CD4-positive, alpha-beta memory T cell (primary cell): ENCODE data around the gene PEPD. TPM values are rescaled to one million over a fixed set of nuclear protein-coding genes. Genes with fewer than 3 reads are reported as not detected.

Experiments used
- CTCF ChIA-PET: fragments of 350-600 bp; sonication (Branson Sonifier 250); formaldehyde crosslinking; loops from one replicate; lab custom pipeline; 2021; ENCODE audit warnings: inconsistent platforms; ENCODE audit not compliant: partially characterized antibody; lab: Charles Lee
- POLR2A ChIA-PET: fragments of 350-600 bp; sonication (Branson Sonifier 250); formaldehyde crosslinking; loops from one replicate; lab custom pipeline; 2021; ENCODE audit not compliant: partially characterized antibody; lab: Charles Lee
- DNase-seq, 5 donors: peaks; one replicate each; pipeline versions ENCODE4 v3.0.0 to v3.0.0-alpha.2; 2020 to 2022; ENCODE audit warnings: mixed read lengths in 1 of 5
- H3K27ac ChIP-seq: one replicate; pipeline ENCODE4 v1.7.0; 2013; ENCODE audit warnings: low read depth, low read length
- H3K27me3 ChIP-seq: 2 replicates; pipeline ENCODE4 v1.7.0; 2013; ENCODE audit warnings: mild to moderate bottlenecking, low read length, moderate library complexity; ENCODE audit not compliant: insufficient read depth
- H3K36me3 ChIP-seq: 2 replicates; pipeline ENCODE4 v1.7.0; 2013; ENCODE audit warnings: mild to moderate bottlenecking, low read length, moderate library complexity; ENCODE audit not compliant: insufficient read depth
- H3K4me1 ChIP-seq: 2 replicates; pipeline ENCODE4 v1.7.0; 2013; ENCODE audit warnings: mild to moderate bottlenecking, low read length, moderate library complexity; ENCODE audit not compliant: insufficient read depth
- H3K4me3 ChIP-seq, 2 donors: one replicate each; pipeline ENCODE4 v1.7.0; 2013; ENCODE audit warnings: low read length in 2 of 2, mild to moderate bottlenecking in 1 of 2
- H3K9me3 ChIP-seq, 2 donors: one replicate each; pipeline ENCODE4 v1.7.0; 2013; ENCODE audit warnings: low read length in 2 of 2, control low read depth in 1 of 2; ENCODE audit not compliant: control insufficient read depth in 1 of 2
- H3K27ac Mint-ChIP-seq, 7 donors: one replicate each; pipeline ENCODE4 v1.8.0; 2020 to 2021; ENCODE audit warnings: mixed read lengths in 7 of 7, mild to moderate bottlenecking in 6 of 7, inconsistent platforms in 3 of 7, moderate library complexity in 3 of 7
- H3K27me3 Mint-ChIP-seq, 2 donors: one replicate each; pipeline ENCODE4 v1.8.0; 2020 to 2021; ENCODE audit warnings: mixed read lengths in 2 of 2
- H3K36me3 Mint-ChIP-seq, 2 donors: one replicate each; pipeline ENCODE4 v1.8.0; 2020 to 2021; ENCODE audit warnings: mixed read lengths in 2 of 2, inconsistent platforms in 1 of 2, mild to moderate bottlenecking in 1 of 2
- H3K4me1 Mint-ChIP-seq, 4 donors: one replicate each; pipeline ENCODE4 v1.8.0; 2020 to 2021; ENCODE audit warnings: mixed read lengths in 4 of 4, mild to moderate bottlenecking in 1 of 4
- H3K4me3 Mint-ChIP-seq, 8 donors: one replicate each; pipeline ENCODE4 v1.8.0; 2020 to 2021; ENCODE audit warnings: mixed read lengths in 8 of 8, mild to moderate bottlenecking in 7 of 8, moderate library complexity in 6 of 8, inconsistent platforms in 3 of 8
- H3K9me3 Mint-ChIP-seq, 8 donors: one replicate each; pipeline ENCODE4 v1.8.0; 2020 to 2021; ENCODE audit warnings: mixed read lengths in 8 of 8, mild to moderate bottlenecking in 5 of 8, inconsistent platforms in 3 of 8, moderate library complexity in 1 of 8
- intact Hi-C: fragments of 100-400 bp; cut with micrococcal nuclease; formaldehyde crosslinking; loops from one replicate; pipeline ENCODE4 v1.15.1; 2023
- polyA plus RNA-seq, 2 donors: library from polyadenylated mRNA; unstranded; fragments of 300-500 nt; fragmentation: Illumina TruSeq; gene quantifications; one replicate each; pipeline ENCODE4 v1.2.3, GENCODE V29; 2021
- total RNA-seq, 2 experiments: library from RNA; stranded (reverse); gene quantifications; one replicate each; pipeline ENCODE4 v1.2.3, GENCODE V29; 2021

The PEPD gene
- total and polyA plus RNA-seq, 4 experiments from 2014 or later = 27.6 to 213 (median 77.8) TPM

DNA sequence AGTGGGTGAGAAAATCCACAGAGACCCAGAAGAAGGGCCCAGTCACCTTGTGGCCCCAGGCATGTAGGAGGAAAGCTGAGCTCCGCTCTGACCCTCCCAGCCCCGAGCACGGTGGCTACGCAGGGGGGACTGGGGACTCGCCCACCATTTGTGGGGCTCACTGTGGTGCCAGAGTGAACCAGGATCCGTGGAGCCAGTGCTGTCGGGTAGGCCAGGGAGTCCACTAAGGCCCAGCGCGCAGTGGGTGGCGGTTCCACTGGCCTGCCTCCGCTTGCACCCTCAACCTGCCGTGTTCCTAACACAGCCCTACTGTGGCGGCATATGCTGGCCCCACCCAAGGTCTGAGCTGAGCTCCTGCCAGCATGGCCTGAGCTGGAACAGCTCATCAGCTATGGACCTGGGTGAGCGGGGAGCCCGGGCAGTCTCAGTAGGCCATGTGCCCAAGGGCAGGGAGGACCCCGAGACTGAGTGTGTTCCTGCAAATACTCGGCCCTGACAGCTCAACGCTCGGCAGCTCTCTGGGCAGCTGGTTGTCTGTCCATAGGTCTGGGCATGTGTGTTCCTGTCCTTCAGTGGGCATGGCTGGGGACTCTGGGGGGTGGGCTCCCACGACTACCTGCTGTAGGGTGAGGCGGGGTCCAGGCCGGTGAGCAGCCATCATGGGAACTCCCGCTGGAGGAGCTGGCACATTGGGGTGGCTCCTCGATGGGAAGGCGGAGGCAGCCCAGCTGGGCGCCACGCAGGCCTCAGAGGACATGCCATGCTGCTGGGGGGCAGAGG, 111.5 kb downstream of the PEPD start:
- no peaks in the 10 kb centered on the region for H3K9me3 ChIP-seq
- Mint-ChIP-seq H3K4me1 (peaks cover 0 to 6% (median 0%) of the 10 kb centered on the region in 4 donors), H3K36me3 (peaks cover 0 to 7% of the 10 kb centered on the region in 2 donors), H3K4me3 (no peak overlapping the region), H3K9me3 (no peaks in the 10 kb centered on the region), H3K27me3 (no peaks in the 10 kb centered on the region), H3K27ac (no peak overlapping the region)
- H3K4me3 ChIP-seq = no peak overlapping the region
- no peaks in the 10 kb centered on the region for H3K27me3 ChIP-seq
- intact Hi-C loops = loop anchor here (5.0 kb wide), 1 partner anchor 283 kb away; no protein-coding TSS in a partner anchor
- H3K27ac ChIP-seq = no peak overlapping the region
- no peaks in the 10 kb centered on the region for H3K4me1 ChIP-seq
- no peak for DNase-seq
- H3K36me3 ChIP-seq = no peaks in the 10 kb centered on the region
- ChIA-PET CTCF (interaction anchor here (0.6 to 7.8 kb wide), 3 partner anchors 20 to 267 kb away, joined by 3 to 125 read pairs (median 5); no protein-coding TSS in a partner anchor), POLR2A (interaction anchor here (0.9 kb wide), 1 partner anchor 37 kb away, joined by 4 read pairs; the partner anchor contains the start of gene CEBPG)

DNA sequence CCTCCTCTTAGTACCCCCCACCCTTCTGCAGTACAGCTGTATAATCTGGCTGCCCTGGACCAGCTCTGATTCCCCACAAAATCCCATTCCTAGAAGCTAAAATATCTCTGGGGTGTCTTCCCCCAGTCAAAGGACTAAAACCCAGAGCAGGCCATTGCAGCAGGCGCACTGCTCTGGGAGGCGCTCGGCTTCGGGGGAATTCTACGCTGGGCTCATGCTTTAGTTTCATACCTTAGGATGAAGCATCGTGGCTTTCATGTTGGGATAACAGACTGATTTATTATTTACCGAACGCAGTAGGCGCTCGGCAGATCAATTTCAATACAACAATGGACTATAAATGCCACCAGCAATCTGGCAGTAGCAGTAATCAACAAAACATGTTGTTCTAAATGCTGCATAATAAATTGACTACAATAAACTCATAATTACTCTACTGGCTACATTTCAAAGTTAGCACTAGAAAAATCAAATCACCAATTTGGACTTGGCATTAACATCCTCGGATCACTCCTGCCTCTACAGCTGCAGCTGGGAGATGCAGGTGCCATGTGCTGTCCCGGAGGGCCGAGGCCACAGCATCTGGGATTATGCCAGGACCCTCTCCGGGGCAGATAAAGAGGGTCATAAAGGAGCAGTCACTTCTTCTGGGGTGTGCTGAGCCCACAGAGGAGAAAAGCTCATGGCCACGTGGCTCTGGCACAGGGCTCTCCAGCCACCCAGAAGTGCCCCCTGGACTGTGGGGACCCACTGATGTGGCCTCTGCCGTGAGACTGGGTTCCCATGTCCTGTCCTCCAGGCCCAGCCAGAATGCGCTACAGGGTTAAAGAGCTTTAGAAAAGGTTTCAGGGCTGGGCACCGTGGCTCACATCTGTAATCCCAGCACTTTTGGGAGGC, 112.8 kb downstream of the PEPD start:
- Histone ChIP-seq H3K27me3 (no peaks in the 10 kb centered on the region), H3K27ac (no peak overlapping the region), H3K36me3 (no peaks in the 10 kb centered on the region), H3K4me1 (no peaks in the 10 kb centered on the region), H3K9me3 (no peaks in the 10 kb centered on the region), H3K4me3 (no peak overlapping the region)
- no peaks in the 10 kb centered on the region for H3K9me3 Mint-ChIP-seq
- peaks cover 0 to 7% of the 10 kb centered on the region in 2 donors for H3K36me3 Mint-ChIP-seq
- DNase-seq = no peak
- H3K4me1 Mint-ChIP-seq = peaks cover 0 to 6% (median 0%) of the 10 kb centered on the region in 4 donors
- ChIA-PET POLR2A (no interaction called here), CTCF (interaction anchor here (0.7 to 7.8 kb wide), 6 partner anchors 8 to 264 kb away, joined by 3 to 125 read pairs (median 4); no protein-coding TSS in a partner anchor)
- H3K27ac Mint-ChIP-seq = no peak overlapping the region
- intact Hi-C loops = loop anchor here (5.0 kb wide), 1 partner anchor 281 kb away; no protein-coding TSS in a partner anchor
- no peaks in the 10 kb centered on the region for H3K27me3 Mint-ChIP-seq
- H3K4me3 Mint-ChIP-seq = no peak overlapping the region

DNA sequence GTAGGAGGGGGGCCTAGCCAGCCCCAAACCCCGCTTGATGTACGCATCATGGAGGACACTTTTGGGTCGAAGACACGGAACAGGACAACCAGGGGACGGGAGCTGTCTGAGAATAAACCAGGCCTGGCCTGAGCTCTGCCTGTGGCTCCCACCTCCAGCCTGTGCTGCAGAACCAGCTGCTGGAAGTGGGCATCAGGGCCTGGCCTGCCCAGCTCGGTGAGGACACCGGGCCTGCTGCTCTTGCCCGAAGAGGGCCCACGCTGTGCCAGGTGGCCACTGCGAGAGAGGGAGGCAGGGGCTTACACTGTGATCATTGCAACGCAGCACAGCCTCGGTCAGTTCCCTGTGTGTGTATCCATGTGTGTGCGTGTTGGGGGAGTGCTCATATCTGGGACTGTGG, 113.5 kb downstream of the PEPD start:
- intact Hi-C loops = loop anchor here (5.0 kb wide), 1 partner anchor 281 kb away; no protein-coding TSS in a partner anchor
- DNase-seq = no peak
- Histone ChIP-seq H3K27ac (no peak overlapping the region), H3K4me3 (no peak overlapping the region), H3K9me3 (no peaks in the 10 kb centered on the region), H3K36me3 (no peaks in the 10 kb centered on the region), H3K27me3 (no peaks in the 10 kb centered on the region), H3K4me1 (no peaks in the 10 kb centered on the region)
- H3K36me3 Mint-ChIP-seq = peaks cover 0 to 7% of the 10 kb centered on the region in 2 donors
- ChIA-PET CTCF (interaction anchor here (0.7 to 7.8 kb wide), 4 partner anchors 8 to 171 kb away, joined by 3 to 125 read pairs (median 7); no protein-coding TSS in a partner anchor), POLR2A (no interaction called here)
- H3K4me1 Mint-ChIP-seq = peaks cover 0 to 6% (median 0%) of the 10 kb centered on the region in 4 donors
- H3K27me3 Mint-ChIP-seq = no peaks in the 10 kb centered on the region
- no peak overlapping the region for H3K27ac Mint-ChIP-seq
- no peaks in the 10 kb centered on the region for H3K9me3 Mint-ChIP-seq
- H3K4me3 Mint-ChIP-seq = no peak overlapping the region

DNA sequence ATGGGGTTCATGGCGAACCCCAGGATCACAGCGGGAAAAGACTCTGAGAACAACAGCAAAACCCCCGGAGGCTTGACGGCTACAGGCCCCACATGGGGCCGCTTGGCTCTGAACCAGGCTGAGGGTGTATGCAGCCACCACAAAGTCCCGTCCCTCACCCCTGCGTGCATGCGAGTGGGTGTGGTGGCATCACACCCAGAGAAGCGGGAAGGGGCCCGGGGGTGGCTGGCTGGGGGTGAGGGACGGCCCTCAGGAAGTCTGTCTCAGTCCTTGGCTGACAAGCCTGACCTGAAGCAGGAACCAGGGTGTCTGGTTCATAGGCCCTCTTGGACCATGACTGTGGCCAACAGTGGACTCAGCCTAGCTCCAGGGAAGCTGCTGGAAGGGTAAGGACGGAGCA, 113.9 kb downstream of the PEPD start:
- Mint-ChIP-seq H3K27ac (no peak overlapping the region), H3K4me1 (peaks cover 0 to 2% (median 0%) of the 10 kb centered on the region in 4 donors), H3K36me3 (peaks cover 0 to 7% of the 10 kb centered on the region in 2 donors), H3K27me3 (no peaks in the 10 kb centered on the region), H3K4me3 (no peak overlapping the region), H3K9me3 (no peaks in the 10 kb centered on the region)
- Histone ChIP-seq H3K27me3 (no peaks in the 10 kb centered on the region), H3K4me1 (no peaks in the 10 kb centered on the region), H3K36me3 (no peaks in the 10 kb centered on the region), H3K9me3 (no peaks in the 10 kb centered on the region), H3K27ac (no peak overlapping the region), H3K4me3 (no peak overlapping the region)
- DNase-seq = no peak
- CTCF ChIA-PET = interaction anchor here (0.7 to 7.8 kb wide), 6 partner anchors 8 to 263 kb away, joined by 3 to 125 read pairs (median 8); no protein-coding TSS in a partner anchor
- intact Hi-C loops = loop anchor here (1.0 to 5.0 kb wide), 3 partner anchors 166 to 280 kb away; no protein-coding TSS in a partner anchor
- POLR2A ChIA-PET = no interaction called here

DNA sequence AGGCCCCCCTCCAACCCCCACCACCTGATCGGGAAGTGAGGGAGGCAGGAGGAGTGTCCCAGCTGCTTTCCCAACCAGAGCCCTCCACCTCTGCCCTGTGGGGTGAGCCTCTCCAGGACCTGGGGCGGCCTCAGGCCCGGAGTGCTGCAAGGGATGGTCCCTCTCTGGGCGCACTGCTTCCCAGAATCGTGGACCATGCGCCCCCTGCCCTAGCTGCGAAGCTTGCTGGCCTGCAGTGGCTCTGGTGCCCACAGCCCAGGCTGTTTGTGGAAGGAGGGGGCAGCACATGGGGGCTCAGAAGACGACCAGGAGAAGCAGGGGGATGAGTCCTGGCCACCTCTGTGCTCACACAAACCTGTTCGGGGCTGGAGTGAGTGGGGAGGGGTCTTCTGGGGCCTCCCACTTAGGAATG, 114.4 kb downstream of the PEPD start:
- Histone ChIP-seq H3K27ac (no peak overlapping the region), H3K4me3 (no peak overlapping the region), H3K4me1 (no peaks in the 10 kb centered on the region), H3K36me3 (no peaks in the 10 kb centered on the region), H3K9me3 (no peaks in the 10 kb centered on the region), H3K27me3 (no peaks in the 10 kb centered on the region)
- H3K36me3 Mint-ChIP-seq = peaks cover 0 to 7% of the 10 kb centered on the region in 2 donors
- no peak overlapping the region for H3K4me3 Mint-ChIP-seq
- DNase-seq = no peak
- no peaks in the 10 kb centered on the region for H3K4me1 Mint-ChIP-seq
- no peak overlapping the region for H3K27ac Mint-ChIP-seq
- POLR2A ChIA-PET = interaction anchor here (1.0 kb wide), 1 partner anchor 120 kb away, joined by 3 read pairs; no protein-coding TSS in a partner anchor
- H3K27me3 Mint-ChIP-seq = no peaks in the 10 kb centered on the region
- intact Hi-C loops = loop anchor here (1.0 to 5.0 kb wide), 3 partner anchors 166 to 280 kb away; no protein-coding TSS in a partner anchor
- CTCF ChIA-PET = interaction anchor here (1.0 to 7.8 kb wide), 9 partner anchors 9 to 264 kb away, joined by 3 to 125 read pairs (median 6); no protein-coding TSS in a partner anchor
- no peaks in the 10 kb centered on the region for H3K9me3 Mint-ChIP-seq

DNA sequence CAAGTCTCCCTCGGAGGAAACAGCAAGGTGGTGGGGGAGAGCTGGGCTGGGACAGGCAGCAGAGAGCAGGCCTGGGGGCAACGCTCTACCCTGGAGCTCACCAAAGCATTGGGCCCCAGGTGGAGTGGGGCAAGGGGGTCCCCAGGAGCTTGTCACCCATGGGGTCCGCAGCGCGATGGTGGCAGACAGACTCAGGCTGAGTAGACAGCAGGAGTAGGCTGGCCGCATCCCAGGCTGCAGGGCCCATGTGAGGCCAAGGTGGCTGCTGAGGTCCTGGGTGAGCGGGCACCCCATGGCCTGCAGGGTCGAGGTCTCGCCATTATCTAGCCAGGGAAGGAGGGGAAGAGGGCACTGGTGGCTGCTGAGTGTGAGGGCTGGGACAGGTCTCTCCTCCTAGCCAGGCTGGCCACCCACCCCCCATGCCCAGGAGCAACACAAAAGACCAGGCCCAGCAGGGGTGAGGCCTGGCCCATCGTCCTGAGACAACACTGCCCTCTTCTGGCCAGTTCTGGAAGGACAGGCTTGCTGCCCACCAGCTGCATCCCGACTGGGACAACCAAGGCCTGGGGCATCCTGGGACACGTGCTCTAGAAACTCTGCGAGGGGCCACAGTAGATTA, 115.0 kb downstream of the PEPD start:
- Histone ChIP-seq H3K36me3 (no peaks in the 10 kb centered on the region), H3K27ac (no peak overlapping the region), H3K4me3 (no peak overlapping the region), H3K27me3 (no peaks in the 10 kb centered on the region), H3K9me3 (no peaks in the 10 kb centered on the region), H3K4me1 (no peaks in the 10 kb centered on the region)
- peak; percentile 52 to 69 (median 56) for DNase-seq
- Mint-ChIP-seq H3K4me3 (no peak overlapping the region), H3K27me3 (no peaks in the 10 kb centered on the region), H3K36me3 (peaks cover 0 to 7% of the 10 kb centered on the region in 2 donors), H3K9me3 (no peaks in the 10 kb centered on the region), H3K27ac (peak overlapping the region in 1 of 7 donors; percentile 2), H3K4me1 (no peaks in the 10 kb centered on the region)
- CTCF ChIA-PET = interaction anchor here (1.0 to 7.8 kb wide), 10 partner anchors 9 to 264 kb away, joined by 3 to 125 read pairs (median 6); no protein-coding TSS in a partner anchor
- intact Hi-C loops = loop anchor here (1.0 to 5.0 kb wide), 4 partner anchors 165 to 279 kb away; no protein-coding TSS in a partner anchor
- POLR2A ChIA-PET = interaction anchor here (1.0 kb wide), 1 partner anchor 119 kb away, joined by 3 read pairs; no protein-coding TSS in a partner anchor
